Measurements from ENCODE around the gene AHRR.

DNA sequence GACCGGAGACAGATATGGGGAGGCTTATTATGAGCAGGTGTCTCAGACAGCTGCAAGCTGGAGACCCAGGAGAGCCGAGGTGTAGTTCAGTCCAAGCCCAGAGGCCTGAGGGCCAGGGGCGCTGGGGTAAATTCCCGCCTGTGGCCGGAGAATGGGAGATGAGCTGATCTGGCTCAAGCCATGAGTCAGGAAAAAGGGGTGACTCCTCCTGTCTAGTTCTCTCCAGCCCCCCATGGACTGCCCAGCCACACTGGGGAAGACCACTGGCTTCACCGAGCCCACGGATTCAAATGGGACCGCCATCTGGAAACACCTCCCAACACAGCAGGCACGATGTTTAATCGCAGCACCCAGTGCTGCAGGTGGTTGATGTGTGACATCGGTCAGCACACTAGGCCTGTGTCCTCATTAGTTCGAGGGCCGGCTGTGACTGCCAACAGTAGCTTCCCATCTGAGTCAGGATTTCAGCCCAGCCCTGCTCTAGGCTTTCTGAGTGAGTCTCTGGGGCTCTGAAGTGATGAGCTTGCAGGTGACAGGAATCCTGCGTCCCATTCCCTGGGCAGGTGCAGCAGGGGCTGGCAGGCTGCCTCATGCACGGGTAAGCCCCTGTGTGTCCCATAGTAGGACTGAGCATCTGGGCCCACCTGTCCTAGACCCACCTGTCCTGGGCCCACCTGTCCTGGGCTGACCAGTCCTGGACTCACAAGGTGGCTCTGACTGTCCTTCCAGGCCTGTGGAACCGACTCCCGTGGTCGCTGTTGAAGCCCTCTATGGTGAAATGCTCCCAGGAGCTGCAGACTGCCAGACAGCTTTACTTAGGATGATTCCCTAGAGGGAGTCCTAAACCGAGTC is 49.7 kb downstream of the AHRR start:
- TF ChIP-seq POLR2AphosphoS5 (IDR thresholded peaks at IDR 0.05; ENCODE audit: insufficient read depth in 1 of 2, low read depth in 1 of 2) (no peak), POLR2A (IDR thresholded peaks at IDR 0.05) (no peak)
